H1 (cell line): ENCODE results near the gene VSX1. TPM values are rescaled to one million over a fixed set of nuclear protein-coding genes. Genes with fewer than 3 reads are reported as not detected.

Experiments
- EZH2 ChIP-seq: fragments of 200-600 bp; sonication (generic); IDR thresholded peaks from 2 replicates; pipeline ENCODE4 v1.7.1; 2012; ENCODE audit warnings: low read depth, mild to moderate bottlenecking, moderate library complexity, low read length, inconsistent platforms; ENCODE audit not compliant: severe bottlenecking
- KDM1A ChIP-seq: fragments of 200-600, 300-600 bp; sonication (generic); IDR thresholded peaks from 2 replicates; pipeline ENCODE4 v1.7.1; 2016; ENCODE audit warnings: mild to moderate bottlenecking, low read length, borderline replicate concordance
- SIRT6 ChIP-seq: IDR thresholded peaks from one replicate; pipeline ENCODE4 v1.7.1; 2012; ENCODE audit warnings: low read length, inconsistent platforms
- polyA plus RNA-seq, 7 experiments: library from polyadenylated mRNA; depleted of rRNA in 3 of 7; stranded (reverse) in 5 of 7; unstranded in 2 of 7; fragments of >200 nt in 5 of 7; fragments of 200-250 nt in 2 of 7; gene quantifications; 1 replicate in 5 of 7; 2 replicates in 1 of 7; 4 replicates in 1 of 7; pipeline versions ENCODE4 v1.2.1 to v1.2.3, GENCODE V29; 2011 to 2013; ENCODE audit warnings: missing spikeins in 2 of 7, mixed read lengths in 2 of 7
- total RNA-seq: library from RNA; stranded (reverse); fragmentation: NEBNext Ultra II Directional; extraction: Animal tissue kit (Norgen Biotek cat#: 25700); gene quantifications from 2 replicates; pipeline ENCODE4 v1.2.1, GENCODE V29; 2021

The VSX1 gene
- total and polyA plus RNA-seq, 2 of the 8 experiments (the other 6 are each of a cell fraction or from before 2014, with no cell fraction given) = 0.14 TPM; not detected in 1

GRCh38 chr20:25128649-25129048 is 46.7 kb upstream of the VSX1 start (continued):
- TF ChIP-seq EZH2 (no peak), KDM1A (no peak), SIRT6 (no peak)
